Mucosa of descending colon (tissue), 3 donors: ENCODE measurements around the gene SSTR5. TPM values are rescaled to one million over a fixed set of nuclear protein-coding genes. Genes with fewer than 3 reads are reported as not detected.

Source experiments
- ATAC-seq: fragments of 200-7000 bp; cut with Tn5 transposase; one replicate; pipeline ENCODE4 v1.9.1; 2020; ENCODE audit warnings: mild to moderate bottlenecking, moderate library complexity
- DNase-seq, 3 donors: peaks; one replicate each; pipeline ENCODE4 v3.0.0-alpha.2; 2020
- H3K36me3 ChIP-seq: fragments of 200-600 bp; one replicate; pipeline ENCODE4 v1.8.0; 2021; ENCODE audit warnings: low read depth, mild to moderate bottlenecking
- H3K4me1 ChIP-seq: fragments of 200-600 bp; one replicate; pipeline ENCODE4 v1.8.0; 2021; ENCODE audit warnings: low read depth, mild to moderate bottlenecking
- H3K4me3 ChIP-seq: fragments of 200-600 bp; one replicate; pipeline ENCODE4 v1.8.0; 2021; ENCODE audit warnings: mild to moderate bottlenecking
- H3K9me3 ChIP-seq: fragments of 200-600 bp; one replicate; pipeline ENCODE4 v1.8.0; 2021; ENCODE audit warnings: mild to moderate bottlenecking
- intact Hi-C, 2 donors: fragments of 100-400 bp; cut with DNase I in 1 of 2; cut with micrococcal nuclease in 1 of 2; formaldehyde crosslinking; loops; one replicate each; pipeline versions ENCODE4 v1.11.0 to v1.11.1; 2022; cut with DNase I, micrococcal nuclease
- total RNA-seq, 3 donors: library from RNA; stranded (reverse); fragmentation: NEBNext Ultra II Directional in 2 of 3; extraction: Animal tissue kit (Norgen Biotek cat#: 25700) in 2 of 3; gene quantifications; one replicate each; pipeline versions ENCODE4 v1.2.1 to v1.2.4, GENCODE V29; 2021 to 2023
- TF ChIP-seq, protein P1 (sequence below): fragments of 200-600 bp; IDR thresholded peaks from one replicate; pipeline ENCODE4 v1.8.0; 2022; ENCODE audit warnings: antibody characterized with exemption, mild to moderate bottlenecking
- donor health status: DM: no; HTN: no; CAD: no; lungs with moderate emphysema.
- donor health status: DM: no; HTN: no; CAD: no.
- donor health status: DM: no; HTN: yes; CAD: no.

SSTR5 gene
- total RNA-seq, 3 donors from 2014 or later, result not detected

DNA sequence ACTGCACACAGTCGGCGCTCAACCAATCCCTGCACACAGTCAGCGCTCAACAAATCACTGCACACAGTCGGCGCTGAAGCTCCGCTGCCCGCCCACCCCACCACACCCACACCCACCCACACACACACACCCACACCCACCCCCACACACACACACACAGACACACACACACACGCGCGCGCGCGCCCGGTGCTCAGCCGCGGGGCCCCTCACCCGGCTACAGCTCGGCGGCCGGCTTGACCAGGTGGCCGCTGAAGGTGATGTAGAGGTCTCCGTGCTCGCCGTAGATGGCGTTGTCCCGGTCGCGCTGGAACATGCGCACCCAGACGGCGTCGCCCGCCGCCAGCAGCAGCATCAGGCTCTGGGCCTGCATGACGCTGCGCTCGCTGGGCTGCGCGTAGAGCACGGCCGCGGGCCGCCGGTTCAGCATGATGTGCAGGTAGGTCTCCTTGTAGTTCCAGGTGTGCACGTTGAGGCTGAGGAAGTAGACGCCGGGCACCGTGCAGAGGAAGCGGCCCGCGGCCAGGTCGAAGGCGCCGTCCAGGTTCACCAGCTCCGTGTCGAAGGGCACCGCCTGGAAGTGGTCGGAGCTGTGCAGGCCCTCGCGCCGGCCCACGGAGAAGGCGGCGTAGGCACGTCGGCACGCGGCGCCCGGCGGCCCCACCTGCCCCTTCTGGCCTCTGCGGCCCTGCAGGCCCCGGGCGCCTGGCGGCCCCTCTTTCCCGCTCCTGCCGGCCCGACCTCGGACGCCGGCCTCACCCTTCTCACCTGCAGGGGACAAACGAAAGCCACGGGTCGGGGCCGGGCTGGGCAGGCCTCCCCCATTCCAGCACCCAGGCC, 21.0 kb downstream of the SSTR5 start:
- Histone ChIP-seq H3K36me3 (no peaks in the 10 kb centered on the region), H3K4me3 (no peak overlapping the region), H3K4me1 (peaks cover 23% of the 10 kb centered on the region), H3K9me3 (no peaks in the 10 kb centered on the region)
- intact Hi-C loops, result no loop called here
- no peak for DNase-seq
- TF ChIP-seq, protein P1, sequence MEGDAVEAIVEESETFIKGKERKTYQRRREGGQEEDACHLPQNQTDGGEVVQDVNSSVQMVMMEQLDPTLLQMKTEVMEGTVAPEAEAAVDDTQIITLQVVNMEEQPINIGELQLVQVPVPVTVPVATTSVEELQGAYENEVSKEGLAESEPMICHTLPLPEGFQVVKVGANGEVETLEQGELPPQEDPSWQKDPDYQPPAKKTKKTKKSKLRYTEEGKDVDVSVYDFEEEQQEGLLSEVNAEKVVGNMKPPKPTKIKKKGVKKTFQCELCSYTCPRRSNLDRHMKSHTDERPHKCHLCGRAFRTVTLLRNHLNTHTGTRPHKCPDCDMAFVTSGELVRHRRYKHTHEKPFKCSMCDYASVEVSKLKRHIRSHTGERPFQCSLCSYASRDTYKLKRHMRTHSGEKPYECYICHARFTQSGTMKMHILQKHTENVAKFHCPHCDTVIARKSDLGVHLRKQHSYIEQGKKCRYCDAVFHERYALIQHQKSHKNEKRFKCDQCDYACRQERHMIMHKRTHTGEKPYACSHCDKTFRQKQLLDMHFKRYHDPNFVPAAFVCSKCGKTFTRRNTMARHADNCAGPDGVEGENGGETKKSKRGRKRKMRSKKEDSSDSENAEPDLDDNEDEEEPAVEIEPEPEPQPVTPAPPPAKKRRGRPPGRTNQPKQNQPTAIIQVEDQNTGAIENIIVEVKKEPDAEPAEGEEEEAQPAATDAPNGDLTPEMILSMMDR, result no peak
- no peak for ATAC-seq

DNA sequence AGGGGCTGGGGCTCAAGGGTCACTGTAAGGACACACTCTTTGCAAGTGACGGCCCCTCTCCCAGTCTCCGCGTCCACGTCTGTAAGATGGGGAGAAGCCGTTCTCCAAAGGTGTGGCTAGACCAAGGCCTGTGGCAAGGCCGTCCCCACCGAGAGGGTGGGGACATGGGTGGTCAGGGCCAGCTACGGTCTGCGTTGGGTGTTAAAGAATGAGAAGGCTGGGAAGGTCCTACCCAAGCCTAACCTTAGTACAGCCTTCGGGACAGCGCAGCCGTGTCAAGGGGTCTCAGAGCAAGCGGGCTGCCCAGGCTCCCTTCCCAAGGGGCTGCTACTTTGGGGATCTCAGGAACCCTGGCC, 21.6 kb downstream of the SSTR5 start:
- H3K4me3 ChIP-seq, result no peak overlapping the region
- H3K9me3 ChIP-seq, result no peaks in the 10 kb centered on the region
- TF ChIP-seq, protein P1, result no peak
- H3K4me1 ChIP-seq, result peaks cover 19% of the 10 kb centered on the region
- intact Hi-C loops, result no loop called here
- DNase-seq (no peak), ATAC-seq (no peak)
- no peaks in the 10 kb centered on the region for H3K36me3 ChIP-seq

DNA sequence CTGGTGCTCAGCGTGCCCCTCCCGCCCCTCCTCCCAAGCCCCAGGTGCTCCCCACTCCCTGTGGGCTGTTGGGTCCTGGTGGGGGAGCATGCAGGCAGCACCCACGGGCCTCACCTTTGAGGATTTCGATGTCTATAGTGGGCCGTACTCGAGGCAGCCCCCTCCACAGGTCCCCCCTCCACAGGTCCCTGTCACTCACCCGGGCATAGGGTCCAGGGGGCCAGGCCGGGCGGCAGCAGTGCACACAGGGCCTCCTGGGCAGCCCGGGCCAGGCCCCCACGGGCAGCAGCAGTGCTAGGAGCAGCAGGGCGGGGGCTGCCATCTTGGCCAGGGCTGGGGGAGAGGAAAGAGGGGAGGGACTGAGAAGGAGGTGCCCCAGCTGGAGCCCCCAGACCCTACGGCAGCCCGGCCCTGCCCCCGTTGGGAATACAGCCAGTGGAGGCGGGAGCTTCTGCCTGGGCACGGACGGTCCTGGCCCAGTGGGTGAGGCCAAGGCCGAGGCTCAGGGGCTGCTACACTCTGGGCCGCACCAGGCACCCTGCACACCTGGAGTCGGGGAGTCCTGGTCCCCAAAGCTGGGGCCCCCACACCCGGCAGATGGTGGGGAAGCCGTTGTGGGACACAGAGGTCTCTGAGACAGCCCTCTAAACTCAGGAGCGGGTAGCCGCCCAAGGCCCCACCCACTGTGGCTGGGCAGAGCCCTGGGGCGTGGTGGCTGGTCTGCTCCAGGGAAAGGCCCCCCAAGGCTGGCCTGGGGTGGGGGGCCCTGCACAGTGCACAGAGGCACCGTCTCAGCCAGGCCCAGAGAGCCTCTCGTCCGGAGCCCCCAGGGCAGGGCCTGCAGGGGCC, 22.3 kb downstream of the SSTR5 start:
- Histone ChIP-seq H3K36me3 (no peaks in the 10 kb centered on the region), H3K4me1 (peaks cover 13% of the 10 kb centered on the region), H3K4me3 (no peak overlapping the region), H3K9me3 (no peaks in the 10 kb centered on the region)
- intact Hi-C loops, result no loop called here
- TF ChIP-seq, protein P1, result no peak
- ATAC-seq (no peak), DNase-seq (no peak)

DNA sequence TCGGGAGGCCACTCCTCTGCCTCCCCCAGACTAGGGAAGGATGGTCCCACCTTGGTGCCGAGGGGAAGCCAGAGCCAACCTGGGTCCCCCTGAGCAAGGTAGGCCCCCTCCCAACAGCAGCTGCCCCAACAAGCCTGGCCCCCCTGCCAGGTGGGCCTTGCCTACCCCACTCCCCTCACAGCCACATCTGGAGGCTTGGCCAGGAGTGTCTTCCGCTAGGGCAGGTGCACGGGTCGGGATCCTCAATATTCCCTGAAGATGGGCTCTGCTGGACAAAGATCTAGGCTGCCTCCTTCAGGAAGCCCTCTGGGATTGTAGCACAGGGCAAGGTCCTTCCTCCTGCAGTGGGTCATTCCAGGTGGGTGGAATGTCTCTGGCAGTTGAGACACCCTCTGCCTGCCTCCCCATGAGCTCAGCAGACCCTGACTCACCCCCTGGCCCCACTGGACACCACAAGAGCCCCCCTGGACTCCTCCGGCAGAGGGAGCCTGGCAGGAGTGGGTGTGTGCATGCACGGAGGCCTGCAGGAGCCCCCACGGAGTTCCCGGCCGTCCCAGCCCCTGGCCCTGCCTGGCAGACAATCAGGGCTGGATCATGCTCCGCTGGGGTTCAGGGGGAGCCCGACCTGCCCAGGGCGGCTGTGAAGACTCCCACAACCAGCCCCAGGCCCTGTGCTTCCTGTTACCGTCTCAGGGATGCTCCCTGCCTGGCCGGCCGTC, 23.1 kb downstream of the SSTR5 start:
- intact Hi-C loops, result no loop called here
- TF ChIP-seq, protein P1, result no peak
- no peaks in the 10 kb centered on the region for H3K9me3 ChIP-seq
- DNase-seq (no peak), ATAC-seq (no peak)
- H3K4me3 ChIP-seq, result no peak overlapping the region
- peaks cover 12% of the 10 kb centered on the region for H3K4me1 ChIP-seq
- no peaks in the 10 kb centered on the region for H3K36me3 ChIP-seq

DNA sequence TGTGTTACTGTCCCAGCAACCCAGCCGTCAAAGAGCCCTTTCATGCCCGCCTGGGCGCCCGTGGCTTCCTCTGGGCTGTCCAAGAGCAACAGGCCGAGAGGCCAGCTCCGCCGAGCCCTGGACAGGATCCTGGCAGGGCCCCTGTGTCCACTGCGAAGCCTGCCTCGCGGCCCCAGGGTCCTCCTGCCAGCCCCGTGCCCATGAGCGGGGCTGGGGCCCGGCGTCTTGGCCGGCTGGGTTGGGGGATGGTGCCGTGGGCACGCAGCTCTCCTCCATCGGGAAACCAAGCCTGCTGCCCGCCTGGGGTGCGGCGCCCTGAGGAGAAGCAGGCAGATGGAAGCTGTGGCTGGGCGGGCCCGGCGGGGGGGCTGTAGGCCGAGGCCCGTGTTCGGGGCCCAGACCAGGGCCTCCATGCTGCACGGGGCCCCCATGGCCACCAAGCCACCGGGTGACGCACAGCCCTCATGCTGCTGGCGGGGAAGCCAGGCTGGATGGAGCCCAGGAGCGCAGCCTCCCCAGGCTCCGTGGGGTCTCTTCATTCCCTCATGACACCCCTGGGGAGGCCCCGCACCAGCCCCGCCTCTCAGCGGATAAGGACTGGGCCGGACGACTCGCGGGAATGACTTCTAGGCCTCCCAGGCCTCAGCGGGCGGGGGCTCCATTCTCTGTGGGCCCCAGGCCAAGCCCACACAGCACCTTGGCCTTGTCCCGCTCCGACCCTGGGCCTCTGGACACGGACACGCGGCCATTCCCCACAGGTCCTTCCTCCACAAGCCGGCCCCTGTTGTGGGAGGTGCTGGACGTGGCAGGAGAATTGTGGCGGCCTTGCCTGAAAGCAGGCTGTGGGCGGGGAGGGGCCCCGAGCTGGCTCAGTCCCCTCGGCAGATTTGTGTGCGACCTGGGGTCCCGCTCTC, 23.9 kb downstream of the SSTR5 start, which contains the start of gene C1QTNF8:
TSS of gene C1QTNF8 (minus strand) at position 76 of the 914 bp plus-strand sequence. CDS start 1,322 bp downstream, outside the sequence.
- intact Hi-C loops, result no loop called here

More for the DNA sequence above, 23.9 kb downstream of the SSTR5 start, which contains the start of gene C1QTNF8:
- TF ChIP-seq, protein P1, result no peak
- no peaks in the 10 kb centered on the region for H3K9me3 ChIP-seq
- H3K4me3 ChIP-seq, result no peak within 1 kb of the TSS
- ATAC-seq (no peak), DNase-seq (no peak)
- H3K36me3 ChIP-seq, result no peaks in the 10 kb centered on the region
- H3K4me1 ChIP-seq, result peaks cover 8% of the 10 kb centered on the region
